HG03565 (cell line): Measurements from ENCODE around the gene KLF7.
A peak's percentile ranks its signal among the peaks of the same experiment; 100 is the strongest.

Source experiments
- ATAC-seq: cut with Tn5 transposase; IDR thresholded peaks from one replicate; pipeline ENCODE4 v1.9.1; 2021; ENCODE audit warnings: mild to moderate bottlenecking, moderate library complexity; ENCODE audit not compliant: unreplicated experiment

Gene KLF7

DNA sequence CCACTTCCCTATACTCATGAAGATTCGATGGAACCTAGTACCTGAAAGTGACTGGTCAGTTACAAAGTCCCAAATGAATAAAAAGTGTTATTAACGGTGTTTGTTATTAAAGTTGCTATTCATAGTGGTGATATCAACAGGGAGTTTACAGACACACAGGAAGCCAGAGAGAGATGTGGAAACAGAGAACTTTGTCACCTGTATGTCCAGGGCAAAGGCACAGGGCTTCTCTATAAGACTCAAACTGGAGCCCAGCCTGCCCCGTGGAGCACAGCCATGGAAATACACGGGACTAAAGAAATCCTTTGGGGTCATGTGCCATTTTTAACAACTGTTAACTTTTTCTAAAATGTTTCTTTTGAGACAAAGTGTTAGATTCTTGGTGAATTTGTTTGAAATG lies 68.5 kb downstream of the KLF7 start:
- ATAC-seq: no peak

DNA sequence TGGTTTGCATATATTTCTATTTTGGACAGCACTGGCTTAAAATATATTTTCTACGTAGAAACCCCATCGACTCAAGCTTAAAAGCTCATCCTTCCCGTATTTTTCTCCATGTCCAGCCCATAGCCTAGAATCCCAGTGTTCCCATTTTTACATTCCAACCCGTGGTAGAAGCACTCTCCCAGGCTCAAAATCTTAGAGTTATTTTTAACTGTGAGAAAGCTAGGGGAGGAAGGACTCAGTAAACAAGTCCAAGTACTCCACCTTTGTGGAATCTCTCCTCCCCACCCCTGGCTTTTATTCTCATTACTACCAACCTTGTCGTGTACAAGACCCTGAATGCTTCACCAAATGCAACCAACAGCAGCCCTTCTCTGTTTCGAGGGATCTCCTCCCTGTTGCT lies 69.8 kb downstream of the KLF7 start:
- ATAC-seq: no peak

DNA sequence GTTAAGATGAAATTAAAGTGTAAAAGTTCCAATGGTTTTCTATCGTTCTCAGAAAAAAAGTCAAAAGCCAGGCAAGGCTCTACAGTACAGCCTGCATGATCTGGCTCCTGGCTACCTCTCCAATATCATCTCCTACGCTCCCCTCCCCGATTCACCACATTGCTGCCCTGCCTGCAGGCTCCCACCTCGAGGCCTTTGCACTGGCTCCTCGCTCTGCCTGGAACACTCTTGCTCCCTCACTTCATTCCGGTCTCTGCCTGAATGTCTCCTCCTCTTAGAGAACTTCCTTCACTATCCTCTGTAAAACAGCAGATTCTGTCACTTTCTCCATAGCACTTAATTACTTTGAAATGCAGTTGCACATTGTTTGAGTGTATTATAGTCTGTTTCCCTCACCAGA lies 72.5 kb downstream of the KLF7 start:
- ATAC-seq: no peak

DNA sequence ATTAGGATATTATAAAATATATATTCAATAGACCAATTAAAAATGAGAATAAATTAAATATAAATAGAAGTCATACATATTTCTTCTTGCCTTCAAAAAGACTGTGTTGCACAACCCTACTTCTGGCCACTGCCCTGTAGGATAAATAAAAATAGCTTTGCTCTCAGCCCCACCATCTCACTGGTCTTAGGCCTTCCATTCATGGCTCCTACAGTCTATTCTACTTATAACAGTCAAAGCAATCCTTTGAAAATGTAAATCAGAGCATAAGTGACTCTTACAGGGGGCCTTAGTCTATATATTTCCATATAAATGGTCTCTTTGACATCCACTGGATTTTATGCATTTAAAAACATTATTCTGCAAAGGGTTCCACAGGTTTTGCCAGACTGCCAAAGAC lies 72.9 kb downstream of the KLF7 start:
- no peak for ATAC-seq

DNA sequence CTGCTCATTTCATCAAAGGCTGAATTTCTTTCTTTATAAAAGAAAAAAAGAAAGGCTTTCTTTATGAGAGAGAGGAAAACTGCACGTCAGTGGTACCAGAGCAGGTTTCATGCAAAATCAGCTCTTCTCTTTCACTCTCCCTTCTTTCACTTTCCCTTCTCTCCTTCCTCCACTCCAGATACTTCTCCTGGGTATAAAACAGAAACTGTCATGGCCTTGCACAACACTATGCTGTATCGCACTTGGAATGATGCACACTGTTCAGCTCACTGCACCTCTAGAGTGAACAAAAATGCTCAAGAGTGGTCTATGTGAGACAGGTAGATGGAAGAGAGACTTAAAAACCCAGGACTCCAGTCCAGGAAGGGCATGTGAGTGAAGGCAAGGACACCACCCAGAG lies 73.8 kb downstream of the KLF7 start:
- no peak for ATAC-seq

DNA sequence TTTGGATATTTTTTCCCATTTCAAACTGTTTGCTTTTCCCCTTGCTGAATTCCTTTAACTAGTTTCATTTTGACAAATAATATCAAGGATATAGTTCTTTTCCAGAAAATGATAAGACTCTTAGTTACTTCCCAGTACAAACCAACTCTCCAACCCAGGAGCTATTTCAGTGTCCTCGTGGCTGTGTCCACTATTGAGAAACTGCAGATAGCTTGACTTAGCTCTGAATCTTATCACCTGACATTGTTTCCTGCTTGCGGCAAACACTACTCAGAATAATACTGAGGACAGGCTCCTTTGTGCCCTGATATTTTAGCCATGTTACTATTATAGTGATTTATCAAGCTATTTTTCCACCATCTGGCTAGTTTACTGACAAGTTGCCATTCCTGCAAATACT lies 74.6 kb downstream of the KLF7 start:
- ATAC-seq: no peak

DNA sequence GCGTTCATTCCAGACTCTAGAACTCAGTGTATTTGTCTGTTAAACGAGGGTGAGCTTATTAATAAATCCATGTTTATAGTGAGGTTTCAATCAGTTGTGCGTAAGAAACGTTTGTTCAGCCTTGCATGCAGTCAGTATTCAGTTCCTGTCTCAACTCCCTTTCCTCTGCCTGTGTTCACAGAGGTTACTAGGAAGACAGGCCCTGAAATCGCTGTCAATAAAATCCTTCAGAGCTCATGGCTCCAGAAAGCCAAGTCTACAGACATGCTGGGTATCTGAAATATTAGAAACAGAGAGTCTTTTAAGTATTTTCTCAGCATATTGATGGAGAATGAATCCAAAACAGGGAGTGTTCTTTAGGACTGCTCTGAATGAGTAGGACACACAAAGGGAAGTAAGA lies 75.4 kb downstream of the KLF7 start:
- ATAC-seq: no peak

DNA sequence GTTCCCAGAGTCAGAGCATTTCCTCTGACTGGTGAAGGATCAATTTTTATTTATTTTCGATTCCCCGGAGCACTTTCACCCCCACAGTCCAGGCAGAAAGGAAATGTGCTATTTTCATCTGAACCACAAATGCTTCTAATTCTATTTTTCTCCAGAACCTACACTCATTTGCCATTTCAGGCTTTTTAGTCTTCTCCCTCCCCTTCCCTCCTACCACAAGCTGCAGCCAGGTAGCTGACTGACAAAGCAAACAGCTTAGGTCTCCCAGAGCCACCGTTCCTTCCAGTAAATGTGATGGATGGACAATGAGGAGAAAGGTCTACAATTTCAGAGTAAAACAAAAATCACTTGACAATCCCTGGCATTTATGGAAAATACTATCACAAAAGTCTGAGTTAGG lies 76.9 kb downstream of the KLF7 start:
- ATAC-seq: no peak

DNA sequence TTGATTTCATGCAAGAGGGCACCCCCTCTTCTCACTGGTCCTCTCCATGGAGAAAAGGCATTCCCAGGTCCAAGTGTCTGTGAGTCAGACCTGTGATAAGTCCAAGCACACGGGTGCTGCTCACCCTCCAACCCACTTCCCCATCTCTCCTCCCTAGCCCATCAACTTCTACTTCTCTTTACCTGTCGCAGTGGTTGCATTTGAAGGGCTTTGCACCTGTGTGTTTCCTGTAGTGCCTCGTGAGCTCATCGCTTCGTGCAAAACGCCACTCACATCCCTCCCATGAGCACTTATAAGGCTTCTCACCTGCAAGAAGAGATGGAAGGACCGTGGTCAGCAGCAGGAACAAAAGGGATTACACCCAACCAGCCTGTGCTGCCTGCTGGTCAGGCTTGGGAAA lies 77.5 kb downstream of the KLF7 start:
- no peak for ATAC-seq

DNA sequence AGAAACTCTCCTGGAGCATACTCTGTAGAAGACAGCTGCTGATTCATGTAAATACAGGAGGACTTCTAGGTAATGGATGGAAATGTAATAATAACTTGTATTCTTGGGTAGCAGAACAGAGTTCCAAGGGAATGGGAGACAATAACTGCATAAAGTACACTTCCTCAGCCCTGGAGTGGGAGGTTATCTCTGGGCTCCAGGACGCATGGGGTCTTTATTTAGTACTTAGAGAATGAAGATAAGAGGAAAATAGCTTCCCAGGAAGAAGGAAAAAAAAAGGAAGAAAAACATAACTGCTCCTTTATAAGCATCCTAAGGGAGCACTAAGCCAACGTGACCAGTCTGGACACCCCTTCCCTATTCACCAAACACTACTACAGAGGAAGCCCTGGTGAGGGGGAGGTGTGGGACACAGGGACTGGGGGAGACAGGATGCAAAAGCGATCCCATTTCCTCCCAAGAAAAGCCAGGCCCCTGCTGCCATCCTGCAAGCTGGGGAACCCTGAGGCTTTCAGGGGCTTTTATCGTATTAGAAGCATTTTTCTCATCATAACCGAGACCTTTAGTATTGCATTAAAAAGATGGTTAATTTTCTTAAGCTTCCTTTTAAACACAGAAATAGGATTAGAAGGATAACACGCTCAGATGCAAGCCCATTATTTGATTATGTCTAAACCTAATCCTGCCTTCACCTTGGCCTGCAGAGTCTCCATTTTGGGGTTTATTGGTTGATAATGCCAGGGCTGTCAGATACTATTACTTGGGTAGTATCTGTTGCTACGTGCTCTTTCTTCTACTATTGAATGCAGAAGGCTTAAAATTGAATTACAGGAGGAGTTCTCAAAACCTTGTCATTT lies 78.5 kb downstream of the KLF7 start:
- no peak for ATAC-seq

DNA sequence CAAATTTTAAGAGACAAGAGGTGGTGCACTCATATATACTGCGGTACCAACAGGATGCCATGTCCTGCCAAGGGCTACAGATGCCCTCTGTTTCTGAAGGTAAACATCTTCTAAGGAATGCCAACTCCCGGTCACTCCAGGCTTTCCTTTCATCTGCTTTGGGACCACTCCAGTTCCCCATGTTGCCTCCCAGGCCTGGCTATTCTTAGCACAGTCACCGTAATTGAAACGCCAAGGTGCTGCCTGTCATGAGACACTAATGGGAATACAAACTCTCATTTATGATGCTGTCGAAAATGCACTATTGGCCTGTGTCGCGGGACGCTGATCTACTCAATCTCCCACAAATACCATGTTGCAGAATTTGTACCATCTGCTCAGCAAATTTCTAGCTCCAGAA lies 79.6 kb downstream of the KLF7 start:
- no peak for ATAC-seq

DNA sequence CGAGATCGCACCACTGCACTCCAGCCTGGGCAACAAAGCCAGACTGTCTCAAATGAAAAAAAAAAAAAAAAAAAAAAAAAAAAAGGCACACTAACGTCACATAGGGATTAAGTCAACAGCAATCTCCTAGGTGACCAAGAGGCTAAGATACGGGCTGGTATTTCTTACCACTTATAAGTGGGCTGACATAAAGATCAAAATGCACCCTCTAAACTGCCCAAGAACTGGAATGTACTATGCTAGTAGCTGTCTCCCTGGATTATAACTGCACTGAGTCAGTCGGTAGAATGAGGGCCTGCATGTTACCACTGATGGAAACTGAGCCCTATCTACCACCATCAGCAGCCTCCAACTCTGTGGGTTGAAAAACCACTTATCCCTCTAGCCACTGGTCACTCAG lies 80.6 kb downstream of the KLF7 start:
- ATAC-seq: no peak

DNA sequence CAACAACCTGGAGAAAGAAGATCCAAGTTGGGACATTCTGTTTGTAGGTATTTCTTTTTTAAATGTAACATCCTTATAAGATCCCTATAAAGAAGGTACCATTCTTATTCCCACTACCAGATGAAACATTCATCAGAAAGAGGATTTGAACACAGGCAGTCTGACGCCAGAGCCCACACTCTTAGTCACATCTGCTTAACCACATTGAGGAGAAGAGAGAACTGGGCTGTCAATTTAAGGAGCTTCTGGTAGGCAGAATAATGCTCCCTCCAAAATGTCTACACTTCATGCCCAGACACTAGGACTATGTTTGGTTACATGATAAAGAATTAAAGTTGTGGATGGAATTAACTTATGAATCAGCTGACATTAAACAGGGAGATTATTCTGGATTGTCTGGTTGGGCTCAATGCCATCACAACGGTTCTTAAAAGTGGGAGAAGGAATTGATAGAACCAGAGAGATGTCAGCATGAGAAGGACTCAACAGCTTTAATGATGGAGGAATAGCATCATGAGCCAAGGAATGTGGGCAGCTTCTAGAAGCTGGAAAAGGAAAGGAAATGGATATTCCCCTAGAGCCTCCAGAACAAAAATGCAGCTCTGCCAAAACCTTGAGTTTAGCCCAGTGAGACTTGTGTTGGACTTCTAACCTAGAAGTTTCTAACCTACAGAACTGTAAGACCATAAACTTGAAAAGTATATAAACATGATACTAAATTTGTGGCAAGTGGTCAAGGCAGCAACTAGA lies 82.2 kb downstream of the KLF7 start:
- ATAC-seq: no peak

DNA sequence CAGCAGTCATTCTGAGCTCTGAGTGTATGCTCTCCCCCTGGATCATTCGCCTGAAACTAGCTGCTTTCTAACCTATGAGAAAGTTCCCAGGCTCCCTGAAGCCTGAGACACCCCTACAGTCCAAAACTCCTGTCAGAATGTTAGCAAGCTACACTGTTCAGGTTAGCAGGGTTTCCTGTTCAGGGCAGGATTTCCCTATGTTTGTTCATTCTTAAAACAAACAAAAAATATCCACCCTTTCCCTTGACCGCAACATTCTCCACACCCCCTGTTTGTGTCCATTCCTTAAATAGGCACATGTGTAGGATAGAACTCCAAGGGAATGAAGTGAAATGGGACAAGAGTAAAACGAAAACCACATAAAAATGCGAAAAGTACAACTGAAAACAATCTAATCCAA lies 83.1 kb downstream of the KLF7 start:
- ATAC-seq: no peak

DNA sequence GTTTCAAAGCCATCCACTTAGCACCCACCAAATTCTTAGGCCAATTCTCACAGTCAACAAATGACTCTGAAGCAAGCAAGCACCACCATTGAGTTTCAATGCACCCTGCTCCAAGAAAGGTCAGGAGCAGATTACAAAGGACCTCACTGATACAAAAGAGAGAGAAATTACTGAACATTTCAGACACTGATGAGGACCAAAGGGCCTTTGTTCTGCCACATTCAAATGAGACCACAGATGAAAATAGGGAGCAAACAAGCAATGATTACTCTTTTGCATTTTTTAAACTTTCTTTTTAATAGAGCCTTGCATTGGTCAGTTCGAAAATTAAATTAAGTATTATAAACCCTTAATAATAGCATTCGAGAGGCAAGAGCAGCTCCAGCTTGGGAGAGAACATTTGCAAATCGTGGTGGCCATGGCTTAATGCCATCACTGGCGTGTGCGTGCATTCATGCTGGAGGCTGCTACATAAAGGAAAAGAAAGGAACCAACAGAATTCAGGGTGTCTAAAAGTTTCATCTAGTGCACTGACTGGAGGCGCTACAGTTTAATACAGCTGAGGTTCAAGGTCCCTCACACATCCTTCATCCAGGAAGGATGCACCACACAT lies 87.5 kb downstream of the KLF7 start:
- no peak for ATAC-seq

DNA sequence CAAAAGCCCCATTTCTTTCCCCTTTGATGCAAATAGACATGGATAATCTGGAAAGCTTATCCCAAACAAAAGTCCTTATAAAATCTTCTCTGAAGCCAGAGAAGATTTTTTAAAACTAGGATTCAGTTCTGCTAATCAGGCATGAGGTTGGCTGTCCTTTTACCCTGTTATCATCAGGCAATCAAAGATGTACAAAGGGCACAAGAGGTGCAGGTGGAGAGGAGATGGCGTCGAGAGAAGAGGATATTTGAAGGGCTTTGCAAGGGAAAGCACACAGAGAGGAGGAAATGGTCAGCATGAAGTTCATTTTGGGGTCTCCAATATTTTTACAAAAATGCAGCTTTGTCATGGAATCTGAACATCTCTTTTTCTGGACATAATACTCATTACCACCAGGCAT lies 88.5 kb downstream of the KLF7 start:
- no peak for ATAC-seq

DNA sequence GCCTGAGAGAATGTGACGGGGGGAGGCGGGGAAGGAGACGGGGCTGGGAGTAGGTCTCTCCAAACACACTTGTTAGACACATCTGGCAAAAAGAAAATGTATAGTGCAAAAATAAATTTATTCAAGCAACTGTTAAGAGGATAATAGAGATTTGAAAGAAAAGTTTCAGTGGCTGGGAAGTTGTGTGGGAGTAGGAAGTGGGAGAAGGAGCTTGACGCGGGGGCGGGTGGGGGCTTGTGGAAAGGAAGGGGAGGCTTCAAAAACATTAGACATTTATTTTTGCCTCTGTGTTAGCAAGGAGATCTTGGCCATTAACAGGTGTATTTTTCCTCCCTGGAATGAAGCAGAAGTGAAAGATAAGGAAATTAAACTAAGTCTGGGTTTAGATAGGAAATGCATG lies 90.3 kb downstream of the KLF7 start:
- no peak for ATAC-seq

DNA sequence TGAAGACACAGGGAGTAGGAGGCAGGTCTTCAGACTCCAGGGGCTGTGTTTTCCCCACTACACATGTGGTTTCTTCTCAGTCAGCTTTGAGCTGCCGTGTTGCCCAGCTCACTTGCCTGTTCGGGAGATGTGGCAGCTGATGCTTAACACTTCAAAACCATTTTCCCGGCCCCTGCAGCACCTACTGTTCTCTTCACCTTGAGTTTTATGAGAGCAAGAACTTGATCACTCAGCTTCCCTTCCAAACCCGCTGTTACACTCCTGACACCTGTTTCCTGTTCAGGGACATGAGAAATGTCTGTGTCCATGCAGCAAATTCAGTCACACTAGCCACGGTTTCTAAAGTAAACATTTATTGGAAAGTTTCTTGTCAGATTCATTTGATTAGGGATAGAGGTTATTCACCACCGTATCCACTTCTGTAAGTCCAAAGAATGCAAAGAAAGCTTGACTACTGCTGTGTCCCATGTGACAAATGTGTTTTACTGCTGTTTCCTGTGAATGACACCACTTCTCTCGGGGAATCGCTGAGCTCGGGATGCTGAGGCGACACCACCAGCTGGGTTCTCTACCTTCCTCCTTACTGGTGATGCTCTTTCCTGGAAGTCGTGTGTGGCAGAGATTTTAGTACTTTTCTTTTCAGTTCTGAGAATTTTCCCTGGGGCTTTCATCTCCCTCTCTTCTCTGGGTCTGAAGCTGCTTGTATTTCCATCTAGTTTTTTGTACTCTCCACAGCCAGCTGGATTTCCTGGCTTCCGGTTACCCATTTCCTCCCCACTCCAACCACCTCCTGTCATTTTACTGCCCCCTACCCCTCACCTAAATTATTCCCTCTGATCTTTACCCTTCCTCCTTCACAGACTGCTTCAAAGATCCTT lies 91.7 kb downstream of the KLF7 start:
- ATAC-seq: no peak

DNA sequence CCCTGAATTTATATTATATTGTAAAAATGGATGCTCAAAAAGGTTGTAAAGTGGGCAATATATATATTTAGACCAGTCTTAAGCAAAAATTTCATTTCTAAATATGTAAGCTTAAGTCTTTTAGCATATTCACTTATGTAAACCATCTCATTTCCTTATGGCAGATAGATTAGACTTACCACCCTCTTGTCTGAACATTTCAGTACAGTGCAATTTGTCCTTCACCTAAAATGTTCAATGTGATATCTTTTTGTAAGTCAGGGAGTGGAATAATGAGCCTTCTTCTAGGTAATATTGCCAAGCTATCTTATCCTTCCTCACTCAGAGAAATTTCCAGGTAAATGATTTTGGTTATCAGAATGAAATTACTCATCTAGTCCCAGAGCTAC lies 92.3 kb downstream of the KLF7 start:
- no peak for ATAC-seq

DNA sequence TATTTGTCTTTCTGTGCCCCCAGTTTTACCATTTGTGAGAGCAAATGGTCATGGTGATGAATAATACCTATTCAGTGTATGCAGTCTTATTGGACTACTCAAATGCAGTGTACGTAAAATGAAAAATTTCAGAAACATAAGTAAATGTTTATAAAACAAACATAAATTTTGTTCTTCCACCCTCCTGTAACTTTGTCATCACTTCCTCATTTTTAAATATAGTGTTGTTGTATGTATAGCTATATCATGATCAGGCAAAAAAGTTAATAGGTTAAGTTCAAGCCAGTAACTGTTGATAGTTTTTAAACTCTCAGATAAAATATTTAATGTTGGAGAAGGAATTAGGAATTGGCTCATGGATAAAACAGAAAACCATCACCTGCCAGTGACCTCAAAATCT lies 93.2 kb downstream of the KLF7 start:
- ATAC-seq: no peak

DNA sequence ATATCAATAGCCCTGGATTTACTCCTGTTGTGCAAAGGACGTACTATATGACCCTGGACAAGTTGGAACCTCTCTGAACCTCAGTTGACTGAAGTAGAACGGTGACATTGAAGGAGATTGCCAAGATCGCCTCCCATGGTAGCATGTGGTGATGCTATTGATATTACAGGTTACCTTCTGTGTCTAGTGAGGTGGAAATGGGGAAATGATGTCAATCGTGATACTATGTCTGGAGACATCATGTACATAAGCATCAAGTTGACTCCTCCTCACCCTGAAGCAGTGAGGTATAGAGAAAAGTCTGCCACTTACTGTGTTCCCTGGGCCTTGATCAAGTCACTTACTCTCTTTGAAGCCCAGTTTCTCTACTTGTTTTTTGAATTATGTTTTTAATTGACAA lies 93.9 kb downstream of the KLF7 start:
- peak; percentile 26 for ATAC-seq
